ENCODE measurements around the gene MSH5. TPM values are rescaled to one million over a fixed set of nuclear protein-coding genes. Genes with fewer than 3 reads are reported as not detected.

The MSH5 gene
- total and polyA plus RNA-seq, 2 donors, result 2.9 to 14.8 TPM

GRCh38 chr6:31765910-31766794 is 26.3 kb downstream of the MSH5 start:
- H3K4me3 ChIP-seq (ENCODE audit: low read depth, low read length), result peak overlapping the region; percentile 2
- no peaks in the 10 kb centered on the region for H3K36me3 ChIP-seq (ENCODE audit: insufficient read depth)
- no peak overlapping the region for H3K27ac ChIP-seq (ENCODE audit: low read depth)
- no peaks in the 10 kb centered on the region for H3K4me1 ChIP-seq (ENCODE audit: insufficient read depth)
- no peak for DNase-seq (ENCODE audit: extremely low spot score)
- 32% methylated on average over 42 of the region's 42 CpGs for WGBS

- H3K27ac ChIP-seq (ENCODE audit: low read depth), result no peak overlapping the region
- WGBS, result 77% methylated on average over 6 of the region's 6 CpGs
- no peaks in the 10 kb centered on the region for H3K4me1 ChIP-seq (ENCODE audit: insufficient read depth)
- no peaks in the 10 kb centered on the region for H3K36me3 ChIP-seq (ENCODE audit: insufficient read depth)
- DNase-seq (ENCODE audit: extremely low spot score), result no peak
- H3K4me3 ChIP-seq (ENCODE audit: low read depth, low read length), result no peak overlapping the region
Measured at GRCh38 chr6:31767096-31767645, 27.4 kb downstream of the MSH5 start.

GRCh38 chr6:31768363-31769257 is 28.8 kb downstream of the MSH5 start:
- no peak for DNase-seq (ENCODE audit: extremely low spot score)
- Histone ChIP-seq H3K27ac (ENCODE audit: low read depth) (no peak overlapping the region), H3K4me3 (ENCODE audit: low read depth, low read length) (no peak overlapping the region), H3K36me3 (ENCODE audit: insufficient read depth) (no peaks in the 10 kb centered on the region), H3K4me1 (ENCODE audit: insufficient read depth) (no peaks in the 10 kb centered on the region)
- 91% methylated on average over 18 of the region's 18 CpGs for WGBS

- H3K4me1 ChIP-seq (ENCODE audit: insufficient read depth), result no peaks in the 10 kb centered on the region
- whole genome bisulfite sequencing, result 57% methylated on average over 12 of the region's 12 CpGs
- no peaks in the 10 kb centered on the region for H3K36me3 ChIP-seq (ENCODE audit: insufficient read depth)
- H3K27ac ChIP-seq (ENCODE audit: low read depth), result no peak overlapping the region
- no peak overlapping the region for H3K4me3 ChIP-seq (ENCODE audit: low read depth, low read length)
- no peak for DNase-seq (ENCODE audit: extremely low spot score)
Measured at GRCh38 chr6:31769684-31770371, 30.0 kb downstream of the MSH5 start.

GRCh38 chr6:31770860-31771259 is 31.1 kb downstream of the MSH5 start:
- 88% methylated on average over 2 of the region's 2 CpGs for WGBS
- no peak overlapping the region for H3K27ac ChIP-seq (ENCODE audit: low read depth)
- H3K4me3 ChIP-seq (ENCODE audit: low read depth, low read length), result no peak overlapping the region
- no peaks in the 10 kb centered on the region for H3K4me1 ChIP-seq (ENCODE audit: insufficient read depth)
- no peaks in the 10 kb centered on the region for H3K36me3 ChIP-seq (ENCODE audit: insufficient read depth)
- no peak for DNase-seq (ENCODE audit: extremely low spot score)

- WGBS, result 63% methylated on average over 4 of the region's 4 CpGs
Measured at GRCh38 chr6:31771992-31772358, 32.2 kb downstream of the MSH5 start.

GRCh38 chr6:31775184-31775583 is 35.4 kb downstream of the MSH5 start:
- H3K36me3 ChIP-seq (ENCODE audit: insufficient read depth), result no peaks in the 10 kb centered on the region
- no peak overlapping the region for H3K27ac ChIP-seq (ENCODE audit: low read depth)
- no peaks in the 10 kb centered on the region for H3K4me1 ChIP-seq (ENCODE audit: insufficient read depth)
- H3K4me3 ChIP-seq (ENCODE audit: low read depth, low read length), result no peak overlapping the region
- DNase-seq (ENCODE audit: extremely low spot score), result no peak
- 86% methylated on average over 4 of the region's 4 CpGs for WGBS

More at GRCh38 chr6:31771992-31772358, 32.2 kb downstream of the MSH5 start:
- Histone ChIP-seq H3K4me3 (ENCODE audit: low read depth, low read length) (no peak overlapping the region), H3K27ac (ENCODE audit: low read depth) (no peak overlapping the region), H3K4me1 (ENCODE audit: insufficient read depth) (no peaks in the 10 kb centered on the region), H3K36me3 (ENCODE audit: insufficient read depth) (no peaks in the 10 kb centered on the region)
- DNase-seq (ENCODE audit: extremely low spot score), result no peak

- DNase-seq (ENCODE audit: extremely low spot score), result no peak
- Histone ChIP-seq H3K36me3 (ENCODE audit: insufficient read depth) (no peaks in the 10 kb centered on the region), H3K4me1 (ENCODE audit: insufficient read depth) (no peaks in the 10 kb centered on the region), H3K27ac (ENCODE audit: low read depth) (no peak overlapping the region), H3K4me3 (ENCODE audit: low read depth, low read length) (no peak overlapping the region)
- WGBS, result 91% methylated on average over 32 of the region's 32 CpGs
Measured at GRCh38 chr6:31775633-31776484, 36.1 kb downstream of the MSH5 start.

- no peak overlapping the region for H3K4me3 ChIP-seq (ENCODE audit: low read depth, low read length)
- H3K27ac ChIP-seq (ENCODE audit: low read depth), result no peak overlapping the region
- no peaks in the 10 kb centered on the region for H3K4me1 ChIP-seq (ENCODE audit: insufficient read depth)
- H3K36me3 ChIP-seq (ENCODE audit: insufficient read depth), result no peaks in the 10 kb centered on the region
- WGBS, result 38% methylated on average over 14 of the region's 14 CpGs
- DNase-seq (ENCODE audit: extremely low spot score), result no peak
Measured at GRCh38 chr6:31776485-31776988, 36.7 kb downstream of the MSH5 start.

- Histone ChIP-seq H3K4me3 (ENCODE audit: low read depth, low read length) (no peak within 1 kb of the TSS), H3K27ac (ENCODE audit: low read depth) (no peak within 1 kb of the TSS), H3K4me1 (ENCODE audit: insufficient read depth) (no peaks in the 10 kb centered on the region), H3K36me3 (ENCODE audit: insufficient read depth) (no peaks in the 10 kb centered on the region)
- 15% methylated on average over 15 of the region's 15 CpGs for WGBS
- no peak for DNase-seq (ENCODE audit: extremely low spot score)
Measured at GRCh38 chr6:31776989-31777666, 37.3 kb downstream of the MSH5 start, which contains the start of gene VWA7. Gene VWA7, minus strand, starts transcription at chr6:31777328. Its CDS starts 549 bp downstream, at chr6:31776779.

- WGBS, result 94% methylated on average over 5 of the region's 5 CpGs
- Histone ChIP-seq H3K36me3 (ENCODE audit: insufficient read depth) (no peaks in the 10 kb centered on the region), H3K27ac (ENCODE audit: low read depth) (no peak overlapping the region), H3K4me3 (ENCODE audit: low read depth, low read length) (no peak overlapping the region), H3K4me1 (ENCODE audit: insufficient read depth) (no peaks in the 10 kb centered on the region)
- no peak for DNase-seq (ENCODE audit: extremely low spot score)
Measured at GRCh38 chr6:31777667-31778050, 37.9 kb downstream of the MSH5 start.

- 93% methylated on average over 5 of the region's 5 CpGs for WGBS
Measured at GRCh38 chr6:31778193-31778592, 38.4 kb downstream of the MSH5 start.

More at GRCh38 chr6:31778193-31778592, 38.4 kb downstream of the MSH5 start:
- Histone ChIP-seq H3K4me1 (ENCODE audit: insufficient read depth) (no peaks in the 10 kb centered on the region), H3K27ac (ENCODE audit: low read depth) (no peak overlapping the region), H3K36me3 (ENCODE audit: insufficient read depth) (no peaks in the 10 kb centered on the region), H3K4me3 (ENCODE audit: low read depth, low read length) (no peak overlapping the region)
- DNase-seq (ENCODE audit: extremely low spot score), result no peak

Measured in urinary bladder (tissue), 4 donors.